Subcutaneous abdominal adipose tissue (tissue), 5 donors: Measurements from ENCODE around the gene CHST8.

ENCODE experiments used
- H3K27ac ChIP-seq: one replicate; pipeline ENCODE4 v1.7.0; 2013; ENCODE audit warnings: low read depth, mild to moderate bottlenecking, inconsistent platforms, low read length, moderate library complexity
- H3K27me3 ChIP-seq, 5 donors: one replicate each; pipeline ENCODE4 v1.7.0; 2013; ENCODE audit warnings: low read length in 5 of 5, inconsistent platforms in 1 of 5; ENCODE audit not compliant: control insufficient read depth in 5 of 5, insufficient read depth in 4 of 5
- H3K36me3 ChIP-seq, 5 donors: one replicate each; pipeline ENCODE4 v1.7.0; 2013; ENCODE audit warnings: low read length in 5 of 5; ENCODE audit not compliant: control insufficient read depth in 5 of 5, insufficient read depth in 5 of 5
- H3K4me1 ChIP-seq, 5 donors: one replicate each; pipeline ENCODE4 v1.7.0; 2013; ENCODE audit warnings: low read length in 5 of 5, mild to moderate bottlenecking in 3 of 5, moderate library complexity in 1 of 5; ENCODE audit not compliant: control insufficient read depth in 5 of 5, insufficient read depth in 5 of 5
- H3K4me3 ChIP-seq, 5 donors: one replicate each; pipeline ENCODE4 v1.7.0; 2013; ENCODE audit warnings: low read length in 5 of 5, low read depth in 1 of 5
- H3K9ac ChIP-seq, 5 donors: one replicate each; pipeline ENCODE4 v1.7.0; 2013; ENCODE audit warnings: low read length in 5 of 5, mild to moderate bottlenecking in 4 of 5, moderate library complexity in 3 of 5
- H3K9me3 ChIP-seq, 5 donors: one replicate each; pipeline ENCODE4 v1.7.0; 2013; ENCODE audit warnings: low read length in 5 of 5; ENCODE audit not compliant: control insufficient read depth in 5 of 5
- donor health status: healthy.
- donor health status: healthy.
- donor health status: healthy.
- donor health status: healthy.
- donor health status: healthy.

The CHST8 gene

DNA sequence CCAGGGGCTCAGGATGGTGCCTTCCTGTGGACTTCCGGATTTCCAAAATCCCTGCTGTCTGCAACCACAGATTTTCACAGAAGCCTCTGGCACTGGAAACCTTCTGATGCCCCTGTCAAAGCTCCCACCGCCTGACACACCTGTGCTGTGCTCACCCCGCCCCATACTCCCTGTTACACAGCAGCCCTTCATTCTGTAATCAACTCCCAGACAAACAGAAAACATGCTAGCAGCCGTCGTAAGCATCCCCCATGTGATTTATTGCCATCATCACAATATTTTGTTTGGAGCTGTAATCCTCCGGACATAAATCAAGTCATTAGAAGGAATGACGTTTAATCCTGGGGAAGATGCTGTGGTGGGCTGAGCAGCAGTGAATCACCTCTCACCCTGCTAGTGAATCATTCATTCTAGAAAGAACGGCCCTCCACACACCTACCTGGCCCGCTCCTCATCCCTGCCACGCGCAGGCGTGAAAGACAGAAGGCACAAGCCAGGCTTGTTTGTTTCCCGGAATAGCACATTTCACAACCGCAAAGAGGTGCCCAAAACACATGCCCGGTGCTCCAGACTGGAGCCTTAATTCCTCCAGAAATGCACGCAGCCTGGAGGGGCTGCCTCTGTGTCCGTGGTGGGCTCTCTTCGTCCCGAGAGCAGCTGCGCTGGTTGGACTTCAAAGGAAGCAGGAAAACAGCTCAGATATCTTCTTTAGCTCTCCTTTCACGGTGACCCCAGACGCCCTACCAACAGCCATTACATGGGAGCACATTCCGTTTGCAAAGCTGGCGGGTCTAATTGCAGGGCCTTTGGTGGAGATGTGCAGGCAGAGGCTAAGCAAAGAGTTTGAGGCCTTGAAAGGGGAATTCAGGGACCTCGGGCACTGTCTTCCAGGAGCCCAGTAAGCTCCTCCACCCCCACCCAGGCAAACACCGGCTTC lies 133.6 kb downstream of the CHST8 start:
- Histone ChIP-seq H3K9ac (no peak overlapping the region), H3K9me3 (no peaks in the 10 kb centered on the region), H3K4me1 (peaks cover 0 to 7% (median 0%) of the 10 kb centered on the region in 5 donors), H3K4me3 (no peak overlapping the region), H3K36me3 (no peaks in the 10 kb centered on the region), H3K27me3 (peaks cover 6 to 26% (median 10%) of the 10 kb centered on the region in 5 donors), H3K27ac (no peak overlapping the region)

DNA sequence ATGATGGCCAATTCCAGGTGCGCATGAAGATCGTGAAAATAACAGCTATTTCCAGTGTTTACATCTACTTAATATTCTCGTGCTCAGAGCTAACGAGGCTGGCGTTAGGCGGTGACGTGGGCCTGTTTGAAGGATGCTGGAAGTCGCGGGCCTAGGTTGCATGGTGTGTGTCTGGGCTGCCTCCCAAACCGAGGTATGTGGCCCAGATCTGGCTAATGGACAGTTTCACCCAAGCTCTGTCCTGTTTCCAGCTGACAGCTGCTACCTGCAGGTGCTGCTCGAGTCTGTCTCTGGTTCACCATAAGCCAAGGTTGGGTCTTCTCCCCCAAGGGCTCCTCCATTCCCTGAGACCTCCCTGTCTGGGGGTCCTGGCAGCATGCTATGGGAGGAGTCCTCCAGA lies 134.4 kb downstream of the CHST8 start:
- no peak overlapping the region for H3K4me3 ChIP-seq
- H3K9ac ChIP-seq, result no peak overlapping the region
- peaks cover 0 to 7% (median 0%) of the 10 kb centered on the region in 5 donors for H3K4me1 ChIP-seq
- peaks cover 6 to 25% (median 10%) of the 10 kb centered on the region in 5 donors for H3K27me3 ChIP-seq
- no peaks in the 10 kb centered on the region for H3K9me3 ChIP-seq
- no peaks in the 10 kb centered on the region for H3K36me3 ChIP-seq
- H3K27ac ChIP-seq, result no peak overlapping the region

DNA sequence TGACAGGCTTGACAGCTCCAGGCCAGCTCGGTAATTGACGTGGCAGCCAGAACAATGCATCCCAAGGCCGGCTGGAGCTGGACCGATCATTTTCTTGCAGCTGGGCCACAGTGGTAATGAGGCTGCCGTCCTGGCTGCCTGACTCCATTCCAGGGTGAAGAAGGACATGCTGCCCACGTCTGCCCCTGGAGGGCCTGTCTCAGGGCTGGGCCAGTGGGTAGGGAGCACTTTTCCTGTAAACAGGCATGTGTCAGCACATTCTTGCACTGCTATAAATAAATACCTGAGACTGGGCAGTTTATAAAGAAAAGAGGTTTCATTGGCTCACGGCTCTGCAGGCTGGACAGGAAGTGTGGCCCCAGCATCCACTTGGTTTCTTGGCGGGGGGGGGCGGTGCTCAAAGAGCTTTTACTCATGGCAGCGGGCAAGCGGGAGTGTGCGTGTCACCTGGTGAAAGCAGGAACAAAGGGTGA lies 136.8 kb downstream of the CHST8 start:
- Histone ChIP-seq H3K4me3 (no peak overlapping the region), H3K27ac (no peak overlapping the region), H3K9ac (no peak overlapping the region), H3K4me1 (peaks cover 0 to 7% (median 0%) of the 10 kb centered on the region in 5 donors), H3K36me3 (no peaks in the 10 kb centered on the region), H3K9me3 (no peaks in the 10 kb centered on the region), H3K27me3 (peaks cover 7 to 26% (median 13%) of the 10 kb centered on the region in 5 donors)

DNA sequence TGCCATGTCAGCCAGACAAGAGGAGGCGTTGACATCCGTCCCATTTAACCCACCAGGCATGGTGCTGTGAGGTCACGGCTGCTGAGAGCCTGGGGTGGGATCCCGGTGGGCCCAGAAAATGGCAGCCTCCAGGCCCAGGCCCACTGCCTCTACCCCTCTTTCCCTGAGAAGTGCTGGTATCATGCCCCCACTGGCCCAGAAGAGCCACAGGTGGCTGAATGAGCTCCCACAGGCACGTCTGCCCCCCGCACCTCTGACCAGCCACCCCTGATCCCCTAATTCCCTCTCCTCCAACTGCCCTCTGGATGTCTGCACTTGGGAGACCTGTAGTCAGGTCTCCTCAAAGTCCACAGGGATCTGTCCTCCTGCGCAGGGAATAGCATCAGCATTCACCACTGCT lies 137.6 kb downstream of the CHST8 start:
- peaks cover 0 to 7% (median 0%) of the 10 kb centered on the region in 5 donors for H3K4me1 ChIP-seq
- no peak overlapping the region for H3K9ac ChIP-seq
- no peak overlapping the region for H3K4me3 ChIP-seq
- H3K9me3 ChIP-seq, result no peaks in the 10 kb centered on the region
- no peak overlapping the region for H3K27ac ChIP-seq
- peaks cover 7 to 26% (median 13%) of the 10 kb centered on the region in 5 donors for H3K27me3 ChIP-seq
- H3K36me3 ChIP-seq, result no peaks in the 10 kb centered on the region

DNA sequence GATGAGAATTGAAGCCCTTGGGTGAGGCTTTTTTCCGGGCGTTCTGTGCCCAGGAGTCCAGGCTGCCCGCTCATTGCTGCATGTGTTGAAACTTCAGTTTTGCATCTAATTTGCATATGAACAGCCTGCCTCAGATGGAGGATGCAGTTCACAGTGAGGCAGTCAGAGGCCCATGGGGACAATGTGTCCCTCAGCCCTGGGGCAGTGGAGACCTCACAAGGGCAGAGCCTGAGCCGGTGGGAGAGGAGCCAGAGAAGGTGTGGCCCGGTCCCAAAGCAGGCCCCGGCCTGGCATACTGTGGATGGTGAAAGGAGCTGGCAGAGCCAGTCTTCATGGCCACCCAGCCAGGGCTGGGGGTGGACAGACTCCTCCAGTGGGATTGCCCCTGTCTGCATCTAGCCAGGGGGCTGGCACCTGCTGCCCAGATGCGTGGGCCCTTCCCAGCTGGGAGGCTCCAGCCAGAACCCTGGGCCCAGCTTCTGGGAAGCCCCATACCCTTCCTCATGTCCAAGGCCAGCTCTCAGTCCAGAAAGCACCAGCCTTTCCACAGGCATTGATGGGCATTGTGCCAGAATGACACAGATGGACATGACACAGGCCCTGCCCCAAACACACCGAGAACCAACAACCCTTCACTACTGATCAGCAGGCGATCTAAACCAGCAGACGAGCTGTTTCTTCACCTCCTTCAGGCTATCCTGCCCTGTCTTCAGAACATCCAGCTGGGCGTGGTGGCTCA lies 142.0 kb downstream of the CHST8 start:
- Histone ChIP-seq H3K36me3 (no peaks in the 10 kb centered on the region), H3K9me3 (no peaks in the 10 kb centered on the region), H3K4me3 (no peak overlapping the region), H3K27me3 (peaks cover 3 to 20% (median 14%) of the 10 kb centered on the region in 5 donors), H3K4me1 (peaks cover 0 to 6% (median 3%) of the 10 kb centered on the region in 5 donors), H3K27ac (no peak overlapping the region), H3K9ac (no peak overlapping the region)

DNA sequence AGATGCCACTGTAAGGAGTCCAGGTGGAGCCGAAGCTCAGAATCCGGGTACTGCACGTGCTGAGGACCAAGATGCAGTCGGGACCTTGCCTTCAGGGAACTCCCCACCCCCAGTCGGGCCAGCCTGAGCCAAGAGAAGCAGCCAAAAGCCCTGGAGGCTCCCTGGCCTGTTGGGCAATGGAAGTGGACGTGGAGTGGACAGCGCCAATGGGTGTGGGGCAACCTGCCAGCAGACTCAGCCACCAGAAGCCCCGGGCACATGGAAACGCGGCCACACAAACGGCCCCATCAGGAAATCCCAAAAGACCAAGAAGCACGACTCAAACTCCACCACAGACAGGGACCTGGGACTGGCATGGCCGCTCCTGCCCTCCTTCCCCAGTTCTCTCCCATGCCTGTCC lies 144.9 kb downstream of the CHST8 start:
- Histone ChIP-seq H3K36me3 (no peaks in the 10 kb centered on the region), H3K4me3 (no peak overlapping the region), H3K27me3 (peaks cover 10 to 31% (median 26%) of the 10 kb centered on the region in 5 donors), H3K4me1 (peaks cover 0 to 10% (median 9%) of the 10 kb centered on the region in 5 donors), H3K27ac (no peak overlapping the region), H3K9me3 (no peaks in the 10 kb centered on the region), H3K9ac (no peak overlapping the region)

DNA sequence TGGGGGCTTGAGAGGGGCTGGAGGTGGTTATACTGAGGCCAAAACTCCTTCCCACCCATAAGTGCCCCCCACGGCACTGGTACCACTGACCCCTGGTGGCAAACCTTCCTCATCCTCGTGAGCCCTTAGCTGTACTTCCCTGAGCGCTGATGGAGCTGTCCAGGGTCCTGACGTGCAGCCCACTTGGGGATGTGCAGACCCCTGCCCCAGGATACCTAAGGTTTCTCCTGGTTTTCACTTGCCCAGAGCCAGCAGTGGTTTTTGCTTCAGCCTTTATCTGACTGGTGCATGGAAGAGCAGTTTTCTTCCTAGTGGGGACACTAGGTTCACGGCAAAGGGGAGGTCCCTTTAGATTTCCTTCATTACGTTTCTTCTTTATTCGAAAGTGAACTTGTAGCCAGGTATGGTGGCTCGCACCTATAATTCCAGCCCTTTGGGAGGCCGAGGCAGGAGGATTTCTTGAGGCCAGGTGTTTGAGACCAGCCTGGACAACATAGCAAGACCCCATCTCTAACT lies 146.2 kb downstream of the CHST8 start:
- no peak overlapping the region for H3K4me3 ChIP-seq
- peaks cover 0 to 10% (median 9%) of the 10 kb centered on the region in 5 donors for H3K4me1 ChIP-seq
- H3K27ac ChIP-seq, result no peak overlapping the region
- peaks cover 6 to 27% (median 25%) of the 10 kb centered on the region in 5 donors for H3K27me3 ChIP-seq
- no peaks in the 10 kb centered on the region for H3K36me3 ChIP-seq
- H3K9me3 ChIP-seq, result no peaks in the 10 kb centered on the region
- H3K9ac ChIP-seq, result no peak overlapping the region

DNA sequence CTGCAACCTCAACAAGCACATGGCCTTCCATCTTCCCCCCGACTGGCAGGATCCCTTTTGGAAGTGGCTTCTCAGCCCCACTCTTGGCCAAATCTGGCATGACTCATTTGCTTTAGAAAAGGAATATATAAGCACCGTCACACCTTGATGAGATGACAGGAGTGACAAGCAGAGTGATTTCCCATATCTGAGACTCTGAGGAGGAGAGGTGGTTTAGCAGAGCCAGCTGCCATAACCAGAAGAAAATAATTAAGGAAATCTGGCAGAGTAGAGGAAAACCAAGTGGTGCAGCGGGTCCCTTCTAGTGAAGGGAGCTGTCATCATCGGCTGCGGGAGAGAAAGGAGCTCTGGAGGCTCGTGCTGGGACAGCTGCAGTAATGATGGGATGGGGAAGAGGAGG lies 147.5 kb downstream of the CHST8 start:
- Histone ChIP-seq H3K36me3 (no peaks in the 10 kb centered on the region), H3K9me3 (no peaks in the 10 kb centered on the region), H3K9ac (no peak overlapping the region), H3K27ac (no peak overlapping the region), H3K4me3 (no peak overlapping the region), H3K27me3 (peaks cover 6 to 27% (median 26%) of the 10 kb centered on the region in 5 donors), H3K4me1 (peaks cover 0 to 10% (median 9%) of the 10 kb centered on the region in 5 donors)

DNA sequence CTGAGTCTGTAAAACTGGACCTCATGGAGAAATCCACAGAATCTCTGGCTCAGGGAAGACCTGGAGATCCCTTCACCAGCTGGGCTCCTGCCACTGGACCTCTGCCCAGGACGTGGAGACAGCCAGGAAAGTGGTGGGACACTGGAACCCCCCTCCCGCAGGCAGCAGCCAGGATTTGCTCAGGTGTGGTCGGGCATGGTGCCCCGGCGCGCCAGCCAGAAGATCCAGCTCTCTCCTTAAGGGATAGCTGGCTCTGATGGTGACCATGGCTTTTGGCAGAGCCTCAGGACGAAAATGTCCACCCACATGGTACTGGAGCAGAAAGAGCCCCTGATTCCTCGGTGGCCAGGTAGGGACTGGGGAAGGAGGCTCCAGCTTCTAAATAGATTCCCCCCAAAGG lies 148.4 kb downstream of the CHST8 start:
- Histone ChIP-seq H3K36me3 (no peaks in the 10 kb centered on the region), H3K27me3 (peaks cover 6 to 27% (median 23%) of the 10 kb centered on the region in 5 donors)

More for the DNA sequence above, 148.4 kb downstream of the CHST8 start:
- no peaks in the 10 kb centered on the region for H3K9me3 ChIP-seq
- no peak overlapping the region for H3K9ac ChIP-seq
- H3K27ac ChIP-seq, result no peak overlapping the region
- no peak overlapping the region for H3K4me3 ChIP-seq
- peaks cover 0 to 10% (median 9%) of the 10 kb centered on the region in 5 donors for H3K4me1 ChIP-seq
